Caco-2 (cell line): ENCODE data around the gene CCN5. TPM values are rescaled to one million over a fixed set of nuclear protein-coding genes. Genes with fewer than 3 reads are reported as not detected.

Source experiments
- BruUV-seq: library from RNA; stranded (reverse); fragments of 400-500 nt; replicated peaks from 2 replicates; lab custom pipeline; 2021; lab: Mats Ljungman, UMichigan
- CTCF ChIA-PET: fragments of 300-600 bp; sonication (Branson Sonifier 250); formaldehyde crosslinking; loops from one replicate; lab custom pipeline; 2022; ENCODE audit warnings: antibody characterized with exemption; lab: Charles Lee
- POLR2A ChIA-PET: fragments of 300-600 bp; sonication (Branson Sonifier 250); formaldehyde crosslinking; loops from one replicate; lab custom pipeline; 2022; ENCODE audit warnings: antibody characterized with exemption; lab: Charles Lee
- DNase-seq, 2 experiments: peaks; one replicate each; pipeline versions ENCODE4 v3.0.0 to v3.0.0-alpha.2; 2020 to 2022
- H3K27me3 ChIP-seq: replicated peaks from 2 replicates; pipeline ENCODE4 v1.6.0; 2011; ENCODE audit warnings: low read length; ENCODE audit not compliant: control insufficient read depth, insufficient read depth
- H3K36me3 ChIP-seq: 2 replicates; pipeline ENCODE4 v1.5.1; 2011; ENCODE audit warnings: low read length; ENCODE audit not compliant: control insufficient read depth, insufficient read depth
- H3K4me1 ChIP-seq: fragments of 250-450 bp; sonication (Bioruptor Pico); 2 replicates; pipeline ENCODE4 v1.5.1; 2020; ENCODE audit warnings: mild to moderate bottlenecking
- H3K4me3 ChIP-seq: 2 replicates; pipeline ENCODE4 v1.5.1; 2011; ENCODE audit warnings: low read depth, mild to moderate bottlenecking, control low read depth, low read length
- H3K9me3 ChIP-seq: fragments of 250-450 bp; sonication (Bioruptor Pico); 2 replicates; pipeline ENCODE4 v1.5.1; 2020; ENCODE audit warnings: mild to moderate bottlenecking, moderate library complexity
- H3K27ac Mint-ChIP-seq: one replicate; pipeline ENCODE4 v1.8.0; 2022; ENCODE audit warnings: mixed read lengths; ENCODE audit not compliant: unreplicated experiment
- H3K27me3 Mint-ChIP-seq: one replicate; pipeline ENCODE4 v1.8.0; 2022; ENCODE audit warnings: mixed read lengths; ENCODE audit not compliant: insufficient read depth, unreplicated experiment
- H3K36me3 Mint-ChIP-seq: one replicate; pipeline ENCODE4 v1.8.0; 2022; ENCODE audit warnings: mild to moderate bottlenecking, mixed read lengths; ENCODE audit not compliant: insufficient read depth, unreplicated experiment
- H3K4me1 Mint-ChIP-seq: one replicate; pipeline ENCODE4 v1.8.0; 2022; ENCODE audit warnings: low read depth, mixed read lengths; ENCODE audit not compliant: unreplicated experiment
- H3K4me3 Mint-ChIP-seq: one replicate; pipeline ENCODE4 v1.8.0; 2022; ENCODE audit warnings: mild to moderate bottlenecking, moderate library complexity, mixed read lengths; ENCODE audit not compliant: unreplicated experiment
- H3K9me3 Mint-ChIP-seq: one replicate; pipeline ENCODE4 v1.8.0; 2022; ENCODE audit warnings: mixed read lengths; ENCODE audit not compliant: unreplicated experiment
- intact Hi-C: fragments of 100-400 bp; cut with micrococcal nuclease; formaldehyde crosslinking; loops from one replicate; pipeline ENCODE4 v1.10.0; 2022; ENCODE audit not compliant: unreplicated experiment
- total RNA-seq: library from RNA; stranded (reverse); gene quantifications from 2 replicates; pipeline ENCODE4 v1.2.3, GENCODE V29; 2022
- TF ChIP-seq, protein P1 (sequence below), 2 experiments: fragments of 200-600 bp in 1 of 2; IDR thresholded peaks; 1 replicate in 1 of 2; 2 replicates in 1 of 2; pipeline versions ENCODE4 v1.5.1 to v1.8.0; 2011 to 2022; ENCODE audit warnings: antibody characterized with exemption in 1 of 2, control low read depth in 1 of 2, inconsistent platforms in 1 of 2, low read depth in 1 of 2, low read length in 1 of 2, mild to moderate bottlenecking in 1 of 2, moderate library complexity in 1 of 2; ENCODE audit not compliant: insufficient read depth in 1 of 2, severe bottlenecking in 1 of 2, unreplicated experiment in 1 of 2

Gene CCN5
- total RNA-seq, 1 experiment from 2014 or later, result not detected

DNA sequence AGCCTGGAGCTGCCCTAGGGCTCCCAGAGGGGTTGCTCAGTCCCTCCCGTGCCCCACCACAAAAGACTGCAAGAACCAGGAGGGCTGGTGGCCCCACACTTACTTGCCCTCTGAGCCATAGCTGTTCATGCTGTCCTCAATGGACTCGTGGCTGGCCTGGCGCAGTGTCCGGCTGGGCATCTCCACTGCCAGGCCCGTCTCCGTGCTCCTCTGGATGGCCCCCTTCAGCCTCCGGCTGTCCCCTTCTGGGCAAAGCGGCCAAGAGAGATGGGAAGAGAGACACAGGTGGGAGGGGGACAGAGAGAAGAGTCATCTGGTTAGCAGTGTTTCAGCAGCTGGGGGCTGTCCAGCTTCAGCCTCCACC is 56.0 kb downstream of the CCN5 start:
- Mint-ChIP-seq H3K27me3 (peaks cover 14% of the 10 kb centered on the region), H3K4me3 (no peak overlapping the region), H3K36me3 (no peaks in the 10 kb centered on the region), H3K9me3 (no peaks in the 10 kb centered on the region), H3K4me1 (no peaks in the 10 kb centered on the region), H3K27ac (no peak overlapping the region)
- POLR2A ChIA-PET, result no interaction called here
- no peak for DNase-seq
- TF ChIP-seq, protein P1, sequence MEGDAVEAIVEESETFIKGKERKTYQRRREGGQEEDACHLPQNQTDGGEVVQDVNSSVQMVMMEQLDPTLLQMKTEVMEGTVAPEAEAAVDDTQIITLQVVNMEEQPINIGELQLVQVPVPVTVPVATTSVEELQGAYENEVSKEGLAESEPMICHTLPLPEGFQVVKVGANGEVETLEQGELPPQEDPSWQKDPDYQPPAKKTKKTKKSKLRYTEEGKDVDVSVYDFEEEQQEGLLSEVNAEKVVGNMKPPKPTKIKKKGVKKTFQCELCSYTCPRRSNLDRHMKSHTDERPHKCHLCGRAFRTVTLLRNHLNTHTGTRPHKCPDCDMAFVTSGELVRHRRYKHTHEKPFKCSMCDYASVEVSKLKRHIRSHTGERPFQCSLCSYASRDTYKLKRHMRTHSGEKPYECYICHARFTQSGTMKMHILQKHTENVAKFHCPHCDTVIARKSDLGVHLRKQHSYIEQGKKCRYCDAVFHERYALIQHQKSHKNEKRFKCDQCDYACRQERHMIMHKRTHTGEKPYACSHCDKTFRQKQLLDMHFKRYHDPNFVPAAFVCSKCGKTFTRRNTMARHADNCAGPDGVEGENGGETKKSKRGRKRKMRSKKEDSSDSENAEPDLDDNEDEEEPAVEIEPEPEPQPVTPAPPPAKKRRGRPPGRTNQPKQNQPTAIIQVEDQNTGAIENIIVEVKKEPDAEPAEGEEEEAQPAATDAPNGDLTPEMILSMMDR (IDR thresholded peaks at IDR 0.05; ENCODE audit: insufficient read depth in 1 of 2, low read depth in 1 of 2, low read length in 1 of 2, severe bottlenecking in 1 of 2, unreplicated experiment in 1 of 2), result no peak
- no peaks in the 10 kb centered on the region for H3K4me1 ChIP-seq
- intact Hi-C loops, result no loop called here
- no peaks in the 10 kb centered on the region; the same call in 1 of the 2 replicates for H3K27me3 ChIP-seq
- no peaks in the 10 kb centered on the region for H3K36me3 ChIP-seq
- CTCF ChIA-PET, result interaction anchor here (0.5 kb wide), 1 partner anchor 15 kb away, joined by 4 read pairs; no protein-coding TSS in a partner anchor
- no peak overlapping the region for H3K4me3 ChIP-seq
- no TSS peak for BruUV-seq
- no peaks in the 10 kb centered on the region for H3K9me3 ChIP-seq

DNA sequence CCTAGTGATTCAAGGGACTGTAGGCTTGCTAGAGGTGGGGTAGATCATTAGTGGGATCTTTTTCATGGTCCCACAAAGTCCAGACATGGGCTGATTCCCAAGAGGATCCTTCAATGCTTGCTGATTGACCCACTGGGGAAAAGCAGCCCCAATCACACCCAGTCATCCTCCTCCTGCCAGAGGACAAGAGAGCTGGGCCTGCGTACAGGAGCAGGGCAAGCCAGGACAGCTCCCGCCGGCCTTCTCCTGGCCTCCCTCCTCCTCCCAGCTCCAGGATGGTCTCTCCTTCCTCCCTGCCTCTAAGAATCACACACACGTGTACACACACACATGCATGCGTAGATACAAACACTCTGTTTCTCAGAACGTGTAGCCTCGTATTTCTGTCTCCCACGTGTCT is 57.5 kb downstream of the CCN5 start:
- Histone ChIP-seq H3K4me3 (no peak overlapping the region), H3K36me3 (no peaks in the 10 kb centered on the region), H3K9me3 (peaks cover 4% of the 10 kb centered on the region; the same call in 1 of the 2 replicates), H3K4me1 (no peaks in the 10 kb centered on the region), H3K27me3 (no peaks in the 10 kb centered on the region; the same call in 1 of the 2 replicates)
- DNase-seq, result no peak
- H3K9me3 Mint-ChIP-seq, result no peaks in the 10 kb centered on the region
- ChIA-PET CTCF (no interaction called here), POLR2A (no interaction called here)
- H3K4me3 Mint-ChIP-seq, result no peak overlapping the region
- no TSS peak for BruUV-seq
- no peak overlapping the region for H3K27ac Mint-ChIP-seq
- TF ChIP-seq, protein P1 (IDR thresholded peaks at IDR 0.05; ENCODE audit: insufficient read depth in 1 of 2, low read depth in 1 of 2, low read length in 1 of 2, severe bottlenecking in 1 of 2, unreplicated experiment in 1 of 2), result no peak
- H3K4me1 Mint-ChIP-seq, result no peaks in the 10 kb centered on the region
- peaks cover 15% of the 10 kb centered on the region for H3K27me3 Mint-ChIP-seq
- H3K36me3 Mint-ChIP-seq, result no peaks in the 10 kb centered on the region
- intact Hi-C loops, result no loop called here

DNA sequence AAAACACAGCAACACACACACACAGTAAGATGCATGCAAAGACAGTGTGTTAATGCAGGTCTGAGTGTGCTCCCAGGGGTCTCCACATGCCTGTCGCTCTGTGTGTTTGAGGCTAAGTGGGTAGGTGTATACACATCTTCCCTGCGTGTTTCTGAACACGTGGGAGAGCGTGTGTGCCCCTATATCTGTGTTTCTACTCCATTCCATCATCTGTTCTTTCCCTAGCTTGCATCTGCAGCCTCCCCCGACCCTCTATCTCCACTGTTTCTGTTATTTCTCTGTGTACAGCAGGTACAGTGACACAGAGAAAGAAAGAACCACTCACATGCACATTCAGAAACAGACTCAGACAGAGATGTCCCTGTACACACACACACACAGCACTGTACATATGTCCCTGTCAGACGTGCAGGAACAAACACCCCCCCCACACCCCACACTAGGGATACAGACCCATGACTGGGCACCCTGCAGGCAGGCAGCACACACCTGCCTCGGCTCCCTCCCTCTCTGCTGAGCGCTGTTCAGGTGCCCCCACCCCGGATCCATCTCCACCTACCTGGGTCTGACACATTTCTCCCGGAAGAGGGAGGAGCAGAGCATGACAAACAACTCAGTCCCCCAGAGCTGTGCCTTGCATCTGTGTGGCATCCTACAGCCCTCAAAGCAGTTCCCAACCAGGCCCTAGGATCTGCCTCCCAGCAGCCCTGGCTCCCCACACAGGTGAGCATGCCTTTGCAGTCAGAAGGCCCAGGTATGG is 58.1 kb downstream of the CCN5 start:
- no peaks in the 10 kb centered on the region for H3K36me3 Mint-ChIP-seq
- peaks cover 4% of the 10 kb centered on the region; the same call in 1 of the 2 replicates for H3K9me3 ChIP-seq
- no peaks in the 10 kb centered on the region for H3K36me3 ChIP-seq
- DNase-seq, result peak in 1 of 2 experiments; percentile 42
- POLR2A ChIA-PET, result no interaction called here
- H3K4me3 ChIP-seq, result no peak overlapping the region
- peaks cover 15% of the 10 kb centered on the region for H3K27me3 Mint-ChIP-seq
- TF ChIP-seq, protein P1 (IDR thresholded peaks at IDR 0.05; ENCODE audit: insufficient read depth in 1 of 2, low read depth in 1 of 2, low read length in 1 of 2, severe bottlenecking in 1 of 2, unreplicated experiment in 1 of 2), result no peak
- H3K9me3 Mint-ChIP-seq, result no peaks in the 10 kb centered on the region
- H3K4me3 Mint-ChIP-seq, result no peak overlapping the region
- no peaks in the 10 kb centered on the region for H3K4me1 Mint-ChIP-seq
- no peaks in the 10 kb centered on the region; the same call in 1 of the 2 replicates for H3K27me3 ChIP-seq
- H3K27ac Mint-ChIP-seq, result no peak overlapping the region
- CTCF ChIA-PET, result no interaction called here
- intact Hi-C loops, result no loop called here
- BruUV-seq, result no TSS peak
- H3K4me1 ChIP-seq, result no peaks in the 10 kb centered on the region
